NCI-H1436 (cell line): ENCODE results near the gene CYB5R4.

Source experiments
- DNase-seq: peaks from one replicate; lab custom pipeline; 2025; lab: John Stamatoyannopoulos, UW

CYB5R4 gene, protein sequence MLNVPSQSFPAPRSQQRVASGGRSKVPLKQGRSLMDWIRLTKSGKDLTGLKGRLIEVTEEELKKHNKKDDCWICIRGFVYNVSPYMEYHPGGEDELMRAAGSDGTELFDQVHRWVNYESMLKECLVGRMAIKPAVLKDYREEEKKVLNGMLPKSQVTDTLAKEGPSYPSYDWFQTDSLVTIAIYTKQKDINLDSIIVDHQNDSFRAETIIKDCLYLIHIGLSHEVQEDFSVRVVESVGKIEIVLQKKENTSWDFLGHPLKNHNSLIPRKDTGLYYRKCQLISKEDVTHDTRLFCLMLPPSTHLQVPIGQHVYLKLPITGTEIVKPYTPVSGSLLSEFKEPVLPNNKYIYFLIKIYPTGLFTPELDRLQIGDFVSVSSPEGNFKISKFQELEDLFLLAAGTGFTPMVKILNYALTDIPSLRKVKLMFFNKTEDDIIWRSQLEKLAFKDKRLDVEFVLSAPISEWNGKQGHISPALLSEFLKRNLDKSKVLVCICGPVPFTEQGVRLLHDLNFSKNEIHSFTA

DNA sequence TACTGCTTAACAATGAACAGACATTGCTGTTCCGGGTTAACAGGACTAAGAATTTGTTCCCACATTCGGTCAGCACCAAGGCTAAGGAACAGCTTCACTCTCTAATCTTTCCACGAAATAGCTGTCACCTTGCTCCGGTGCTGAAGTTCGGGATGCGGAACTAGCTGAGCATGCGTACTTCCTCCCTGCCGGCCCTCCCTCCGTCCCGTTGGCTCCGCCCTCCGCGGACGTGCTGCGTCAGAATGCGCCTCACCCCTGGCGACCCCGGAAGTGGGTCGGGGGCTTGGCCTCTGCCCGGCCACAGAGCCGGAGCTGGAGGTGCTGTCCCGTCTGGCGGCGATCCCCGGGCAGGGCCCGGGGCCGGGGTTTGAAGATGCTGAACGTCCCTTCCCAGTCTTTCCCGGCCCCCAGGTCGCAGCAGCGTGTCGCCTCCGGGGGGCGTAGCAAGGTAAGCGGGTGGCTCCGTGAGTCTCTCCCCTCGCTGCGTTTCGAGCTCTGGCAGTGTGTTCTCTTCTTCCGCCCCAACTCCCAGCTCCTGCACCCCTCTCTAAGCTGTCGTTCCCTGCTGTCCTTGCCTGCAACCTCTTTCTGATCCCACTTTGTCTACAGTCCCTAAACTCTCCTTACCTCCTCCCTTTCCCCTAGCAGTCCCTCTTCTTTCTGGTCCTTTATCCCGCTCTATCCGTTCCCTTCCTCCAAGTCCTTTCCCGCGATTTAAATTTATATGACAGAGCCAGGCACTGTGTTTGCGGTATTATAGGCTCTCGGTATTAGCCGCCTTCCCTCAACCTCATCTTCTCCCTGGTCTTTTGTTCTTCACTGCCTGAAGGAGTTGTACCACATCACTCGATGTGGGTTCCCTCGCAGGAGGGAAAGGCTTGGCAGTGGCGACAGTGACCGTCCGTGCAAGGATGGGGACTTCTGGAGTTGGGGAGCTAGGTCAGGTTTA, at the start of gene CYB5R4:
Gene CYB5R4, plus strand, starts transcription at position 280 of the 949 bp plus-strand sequence. Its CDS starts 94 bp downstream, at position 374.
- peak; percentile 82 for DNase-seq

DNA sequence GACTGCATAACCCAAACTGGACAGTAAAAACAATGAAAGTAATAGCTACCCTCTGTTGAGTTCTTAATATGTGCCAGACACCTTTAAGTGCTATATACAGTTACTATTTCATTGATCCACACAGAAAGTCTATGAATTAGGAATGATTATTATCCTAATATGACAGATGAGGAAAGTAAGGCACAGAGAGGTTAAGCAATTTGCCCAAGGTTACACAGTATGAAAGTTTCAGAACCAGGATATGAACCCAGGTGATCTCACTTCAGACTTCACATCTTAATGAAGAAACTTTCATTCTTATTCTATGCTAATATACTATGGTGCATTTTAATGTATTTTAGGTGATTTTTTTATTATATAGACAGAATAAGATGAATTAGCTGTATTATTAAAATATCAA, 46.9 kb upstream of the CYB5R4 start:
- DNase-seq = no peak

DNA sequence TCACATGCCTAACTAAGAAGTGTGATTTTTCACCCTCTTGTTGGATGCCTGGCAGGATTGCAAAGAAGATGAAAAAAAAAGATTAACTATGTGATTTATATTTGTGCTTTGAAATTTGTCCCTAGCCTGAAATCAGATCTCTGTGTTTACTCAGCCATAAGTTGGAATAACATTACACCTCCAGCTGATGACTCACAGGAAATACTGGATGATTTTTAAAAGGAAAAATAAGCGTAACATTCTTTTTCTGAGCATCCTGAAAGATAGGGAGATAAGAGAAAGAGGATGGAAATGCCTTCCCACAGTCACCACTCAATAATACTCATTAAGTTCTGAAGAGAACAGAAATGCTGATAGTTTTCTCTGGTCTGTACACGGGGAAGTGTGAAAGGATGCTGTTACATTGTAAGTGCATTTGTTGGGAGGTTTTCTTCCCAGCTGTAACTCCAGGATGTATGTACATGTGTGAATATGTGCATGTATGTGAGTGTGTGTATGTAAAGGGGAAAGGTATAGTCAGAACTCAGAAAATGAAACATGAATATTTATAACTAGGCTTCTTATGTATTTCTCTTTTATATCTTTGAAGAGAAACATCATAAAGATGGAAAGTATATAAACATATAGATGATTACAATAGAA, 43.7 kb upstream of the CYB5R4 start:
- no peak for DNase-seq

DNA sequence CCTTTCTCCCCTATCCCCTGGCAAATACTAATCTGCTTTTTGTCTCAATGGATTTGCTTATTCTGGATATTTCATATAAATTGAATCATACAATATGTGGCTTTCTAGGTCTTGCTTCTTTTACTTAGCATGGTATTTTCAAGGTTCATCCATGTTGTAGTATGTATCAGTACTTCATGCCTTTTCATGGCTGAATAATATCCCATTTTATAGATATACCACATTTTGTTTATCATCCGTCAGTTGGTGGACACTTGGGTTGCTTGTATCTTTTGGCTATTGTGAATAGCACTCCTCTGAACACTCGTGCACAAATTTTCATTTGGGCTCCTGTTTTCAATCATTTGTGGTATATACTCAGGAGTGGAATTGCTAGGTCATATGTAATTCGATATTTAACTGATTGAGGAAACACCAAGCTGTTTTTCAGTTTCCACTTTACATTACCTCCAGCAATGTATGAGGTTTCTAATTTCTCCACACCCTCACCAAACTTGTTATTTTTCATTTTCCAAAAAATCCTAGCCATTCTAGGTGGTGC, 36.8 kb upstream of the CYB5R4 start:
- no peak for DNase-seq

DNA sequence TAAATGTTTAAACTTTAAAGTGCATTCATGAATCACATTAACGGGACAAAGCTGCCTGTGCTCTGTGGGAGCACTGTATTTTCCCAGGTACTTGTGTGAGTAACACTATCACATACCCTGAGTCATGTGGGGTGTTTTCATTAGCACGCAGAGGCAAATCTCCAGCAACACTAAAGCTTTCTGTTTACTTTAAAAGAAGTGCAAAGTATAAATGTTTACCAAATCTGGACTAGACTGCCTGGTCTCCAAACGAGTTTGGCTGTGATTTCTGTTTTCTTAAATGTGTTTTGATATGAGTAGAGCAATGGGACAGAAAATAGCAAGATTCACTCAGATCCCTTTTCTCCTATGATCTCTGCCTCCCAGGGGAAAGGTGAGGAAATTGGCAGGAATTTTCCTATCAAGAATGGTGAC, 35.1 kb upstream of the CYB5R4 start:
- DNase-seq = no peak

DNA sequence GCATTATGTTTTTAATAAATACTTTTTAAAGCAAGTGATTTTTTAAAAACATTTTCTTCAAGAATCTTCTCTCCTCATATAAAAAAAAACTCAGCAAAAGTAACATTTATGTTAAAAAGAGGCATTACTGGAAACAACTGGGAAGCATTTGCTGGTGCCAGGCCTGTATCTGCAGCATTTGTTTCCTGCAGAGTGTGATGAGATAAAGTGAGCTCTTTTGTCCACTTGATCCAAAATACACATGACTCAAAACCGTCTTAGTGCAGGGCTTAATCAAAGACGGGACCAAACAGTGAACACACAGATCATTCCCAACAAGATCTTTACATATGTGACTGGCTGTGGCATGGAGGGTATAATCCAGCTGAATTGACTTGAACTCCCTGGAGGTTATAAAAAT, 34.7 kb upstream of the CYB5R4 start:
- DNase-seq = no peak

DNA sequence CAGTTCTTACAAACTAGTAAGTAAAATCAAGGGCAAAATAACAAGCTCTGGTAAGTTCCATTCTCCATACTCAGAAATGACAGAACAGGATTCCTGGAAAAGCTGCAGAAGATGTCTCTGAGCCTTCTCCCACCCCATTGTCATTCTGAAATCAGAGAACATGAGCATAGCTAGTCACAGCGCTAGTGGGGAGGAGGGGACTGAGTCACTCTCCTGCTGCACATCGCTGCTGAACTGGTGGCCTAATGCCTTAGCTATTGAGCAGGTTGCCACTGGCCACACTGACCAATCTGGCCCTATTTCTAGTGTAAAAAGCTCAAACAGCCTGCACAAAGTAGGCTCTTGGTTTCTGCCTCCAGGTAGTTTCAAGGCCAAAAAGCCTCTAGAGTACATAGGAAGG, 32.4 kb upstream of the CYB5R4 start:
- no peak for DNase-seq

DNA sequence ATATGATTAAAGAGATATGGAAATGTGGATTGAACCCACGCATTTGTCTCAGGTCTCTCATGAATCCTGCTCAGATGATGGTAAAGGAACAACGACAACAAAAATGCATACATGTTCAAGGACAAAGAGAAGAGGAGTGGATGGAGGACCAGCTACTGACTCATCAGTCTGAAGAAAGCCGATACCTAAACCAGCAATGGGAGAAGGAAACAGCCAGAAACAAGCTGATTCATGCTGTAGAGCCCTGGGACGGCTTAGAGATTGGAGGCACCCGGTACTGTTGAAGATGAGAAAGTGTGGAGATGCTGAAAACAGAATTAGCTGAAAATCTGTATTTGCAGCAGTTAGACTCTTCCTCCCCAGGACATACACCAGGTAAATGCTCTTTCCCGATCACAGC, 20.8 kb upstream of the CYB5R4 start:
- no peak for DNase-seq

DNA sequence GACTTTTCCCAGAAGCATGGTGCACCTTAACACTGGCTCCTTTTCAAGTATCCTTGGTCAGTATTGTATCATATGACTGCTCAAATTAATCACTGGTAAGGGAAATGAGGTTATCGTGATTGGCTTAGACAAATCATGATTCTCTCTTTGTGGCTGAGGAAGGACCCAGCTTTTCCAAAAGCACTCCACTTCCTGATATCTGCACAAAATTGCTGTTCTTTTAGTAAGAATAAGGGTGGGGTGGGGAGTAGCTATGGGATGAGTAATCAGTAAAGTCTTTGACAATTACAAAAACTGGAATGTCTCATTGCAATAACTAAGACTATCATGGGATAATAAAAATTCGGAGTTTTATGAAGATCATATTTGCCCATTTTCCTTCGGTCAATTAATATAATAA, 15.3 kb upstream of the CYB5R4 start:
- no peak for DNase-seq

DNA sequence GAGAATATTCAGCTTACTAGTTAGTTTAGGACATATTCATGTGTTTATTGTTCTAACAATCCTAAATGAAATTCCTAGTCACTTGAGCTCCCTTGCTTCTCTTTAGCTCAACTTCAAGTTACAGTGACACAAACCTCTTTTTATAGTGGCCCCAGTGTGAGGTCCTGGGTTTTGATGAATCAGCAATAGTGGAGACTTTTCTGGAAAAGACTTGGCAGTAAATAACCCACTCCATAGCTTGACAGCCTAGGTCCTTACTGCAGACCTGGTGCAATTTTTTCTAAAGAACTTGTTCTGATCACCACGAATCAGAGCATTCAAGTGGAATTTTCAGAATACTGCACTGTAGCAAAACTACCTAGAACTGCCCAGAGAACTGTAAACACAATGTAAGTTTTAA, 13.2 kb upstream of the CYB5R4 start:
- no peak for DNase-seq

DNA sequence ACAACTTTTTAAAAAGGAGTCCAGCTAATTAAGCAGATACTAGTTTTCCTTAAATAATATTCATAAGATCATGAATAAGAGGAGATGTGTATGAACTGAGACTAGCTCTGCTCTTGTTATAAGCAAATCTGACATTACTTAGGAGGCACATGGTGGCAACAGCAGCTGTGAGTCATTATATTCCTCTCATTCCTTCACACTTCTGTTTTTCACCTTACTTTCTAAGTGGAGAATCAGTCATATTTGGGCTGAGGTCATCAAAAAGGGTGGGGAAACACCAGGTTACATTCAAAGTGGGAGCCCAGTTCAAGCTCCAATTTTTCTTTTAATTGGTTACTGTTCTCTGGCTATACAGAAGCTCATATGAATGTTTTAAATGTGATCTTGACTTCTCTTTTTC, 12.3 kb upstream of the CYB5R4 start:
- no peak for DNase-seq

DNA sequence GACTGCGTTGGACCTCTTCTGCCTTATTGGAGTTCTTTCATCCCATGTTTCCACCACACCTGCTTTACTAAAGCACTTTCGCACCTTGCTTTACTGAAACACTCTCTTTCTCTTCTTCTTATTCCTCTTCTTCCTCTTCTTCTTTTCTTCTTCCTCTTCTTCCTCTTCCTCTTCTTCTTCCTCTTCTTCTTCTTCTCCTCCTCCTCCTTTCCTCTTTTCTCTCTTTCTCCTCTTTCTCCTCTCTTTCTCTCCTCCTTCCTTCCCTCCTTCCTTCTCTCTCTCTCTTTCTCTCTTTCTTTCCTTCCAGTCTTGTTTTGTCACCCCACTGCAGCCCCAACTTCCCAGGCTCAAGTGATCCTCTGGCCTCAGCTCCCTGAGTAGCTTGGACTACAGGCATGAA, 10.4 kb upstream of the CYB5R4 start:
- no peak for DNase-seq

DNA sequence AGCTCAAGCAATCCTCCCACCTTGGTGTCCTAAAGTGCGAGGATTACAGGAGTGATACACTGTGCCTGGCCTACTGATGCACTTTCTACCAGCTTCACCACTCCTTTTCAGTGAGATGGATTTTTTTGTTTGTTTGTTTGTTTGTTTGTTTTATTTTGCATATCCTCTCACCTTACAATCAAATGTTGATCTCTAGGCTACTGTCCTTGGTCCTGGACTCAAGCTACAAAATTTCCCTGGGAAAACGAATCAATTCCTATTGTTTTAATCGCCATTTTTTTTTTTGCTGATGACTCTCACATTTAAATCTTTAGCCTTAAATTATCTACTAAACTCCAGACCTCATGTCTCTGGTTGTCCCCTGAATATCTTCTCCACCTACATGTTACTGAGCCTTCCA, 9.9 kb upstream of the CYB5R4 start:
- no peak for DNase-seq

DNA sequence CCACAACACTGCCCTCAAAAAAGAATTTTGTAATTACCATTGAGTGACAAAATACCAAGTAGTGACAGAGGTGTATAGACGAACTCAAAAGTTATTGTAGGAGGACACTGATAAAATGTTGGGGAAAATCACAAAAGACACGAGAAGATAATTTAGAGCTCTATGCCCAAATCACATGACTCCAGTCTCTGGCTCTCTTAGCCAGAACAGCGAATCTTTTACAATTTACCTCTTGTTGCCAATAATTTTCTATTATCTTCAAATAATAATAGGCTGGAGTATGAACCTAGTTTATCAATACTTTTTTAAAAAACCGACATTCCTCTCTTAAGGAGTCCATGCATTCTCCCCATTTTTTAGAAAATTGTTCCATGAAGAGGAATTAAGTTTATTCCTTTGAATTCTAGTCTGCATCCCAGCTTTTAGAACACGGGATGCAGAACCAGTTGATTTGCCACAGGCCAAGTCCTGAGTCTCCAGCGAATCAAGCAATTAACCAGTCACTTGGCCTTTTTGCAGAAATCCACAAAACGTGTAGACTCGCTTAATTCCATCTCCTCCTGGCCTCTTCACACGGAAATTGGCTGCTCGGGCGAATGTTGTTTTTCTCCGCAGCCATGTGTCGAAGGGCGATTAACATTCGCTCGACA, 6.8 kb upstream of the CYB5R4 start:
- no peak for DNase-seq

DNA sequence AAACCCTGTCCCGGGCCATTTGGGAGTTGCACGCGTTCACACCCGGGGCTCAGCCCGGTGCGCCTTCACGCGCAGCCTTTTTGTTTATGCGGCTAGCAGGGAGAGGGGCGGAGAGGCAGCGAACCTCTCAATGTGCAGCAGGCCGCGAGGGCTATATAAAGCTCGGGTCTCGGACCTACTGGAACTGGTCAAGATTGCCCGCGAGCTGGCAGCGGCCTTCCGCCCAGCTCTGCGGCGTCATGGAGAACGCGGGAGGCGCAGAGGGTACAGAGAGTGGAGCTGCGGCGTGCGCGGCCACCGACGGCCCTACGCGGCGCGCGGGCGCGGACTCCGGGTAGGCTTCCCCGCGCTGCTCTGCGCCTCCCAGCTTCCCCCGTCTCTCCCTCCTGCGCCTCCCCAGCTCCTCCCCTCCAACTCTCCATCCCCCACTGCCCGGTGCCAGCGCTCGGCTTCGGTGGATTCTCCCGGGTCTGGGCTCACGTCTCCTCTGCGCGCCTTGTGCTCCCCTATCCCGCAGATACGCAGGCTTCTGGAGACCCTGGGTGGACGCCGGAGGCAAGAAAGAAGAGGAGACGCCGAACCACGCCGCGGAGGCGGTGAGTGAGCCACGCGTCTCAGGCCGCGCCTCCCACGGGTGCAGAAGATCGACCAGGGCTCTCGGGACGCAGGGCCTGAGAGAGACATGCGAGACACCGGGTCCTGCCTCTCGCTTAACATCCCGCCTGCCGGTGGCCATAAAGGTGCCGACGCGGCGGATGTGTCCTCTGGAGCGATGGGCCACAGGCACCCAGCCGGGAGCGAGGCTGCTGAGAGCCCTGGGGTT, 6.1 kb upstream of the CYB5R4 start, which contains the start of gene RIPPLY2:
Gene RIPPLY2, plus strand, starts transcription at position 183 of the 823 bp plus-strand sequence. Its CDS starts 57 bp downstream, at position 240.
- DNase-seq = peak; percentile 54

DNA sequence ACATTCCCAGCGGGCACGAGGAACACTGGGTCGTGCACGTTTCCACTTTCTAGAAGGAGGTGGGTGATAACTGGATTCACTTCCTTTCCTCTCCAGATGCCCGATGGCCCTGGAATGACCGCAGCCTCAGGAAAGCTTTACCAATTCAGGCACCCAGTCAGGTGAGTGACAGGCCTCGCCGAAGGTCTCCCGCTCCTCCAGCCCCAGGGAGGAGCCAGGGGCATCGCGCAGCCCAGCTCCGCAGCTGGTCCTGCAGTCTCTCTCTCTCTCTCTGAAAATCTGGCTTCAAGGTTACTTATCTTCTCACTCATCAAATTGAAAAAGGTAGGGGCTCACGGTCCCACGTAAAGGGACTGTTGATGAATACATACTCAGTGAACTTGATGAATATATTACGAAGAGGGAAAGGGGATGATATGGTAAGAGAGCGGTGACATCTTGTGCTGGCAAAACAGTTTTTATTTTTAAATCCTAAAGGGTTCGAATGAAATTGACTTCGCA, 5.4 kb upstream of the CYB5R4 start:
- no peak for DNase-seq

DNA sequence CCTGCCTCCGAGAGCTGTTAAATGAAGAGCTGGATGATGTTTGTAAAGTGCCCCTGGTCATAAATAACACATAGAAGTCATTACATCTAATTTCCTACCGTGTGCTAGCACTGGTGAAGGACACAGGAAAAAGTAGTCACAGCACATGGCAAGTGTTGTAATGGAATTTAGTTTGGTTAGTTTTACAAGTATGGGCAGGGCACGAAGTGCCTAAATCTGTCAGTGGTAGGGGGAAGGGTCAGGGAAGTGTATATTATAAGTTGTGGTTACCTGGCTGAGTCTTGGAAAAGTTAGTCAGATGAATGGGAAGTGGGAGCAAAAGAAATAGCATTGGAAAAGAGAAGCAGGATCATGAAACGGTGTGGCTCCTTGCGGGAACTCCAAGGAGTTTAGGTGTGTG, 4.7 kb upstream of the CYB5R4 start:
- no peak for DNase-seq

DNA sequence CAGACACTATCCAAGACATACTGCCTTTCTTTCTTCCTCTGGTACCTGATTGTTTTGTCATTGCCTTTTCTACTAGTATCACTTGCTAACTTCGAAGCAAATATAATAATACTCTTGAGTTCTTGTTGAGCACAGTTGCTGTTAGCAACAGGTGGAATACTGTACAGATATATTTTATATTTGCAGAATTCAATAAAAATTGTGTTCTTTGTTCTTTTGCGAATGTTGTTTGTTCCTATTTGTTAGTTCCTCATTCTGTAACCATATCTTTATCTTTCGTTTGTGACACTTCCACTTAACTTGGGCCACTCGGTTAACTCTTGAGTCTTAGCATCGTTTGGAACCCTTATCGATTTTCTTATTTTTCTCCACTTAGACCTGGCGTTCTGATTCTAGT, 868 bp downstream of the CYB5R4 start:
- no peak for DNase-seq

DNA sequence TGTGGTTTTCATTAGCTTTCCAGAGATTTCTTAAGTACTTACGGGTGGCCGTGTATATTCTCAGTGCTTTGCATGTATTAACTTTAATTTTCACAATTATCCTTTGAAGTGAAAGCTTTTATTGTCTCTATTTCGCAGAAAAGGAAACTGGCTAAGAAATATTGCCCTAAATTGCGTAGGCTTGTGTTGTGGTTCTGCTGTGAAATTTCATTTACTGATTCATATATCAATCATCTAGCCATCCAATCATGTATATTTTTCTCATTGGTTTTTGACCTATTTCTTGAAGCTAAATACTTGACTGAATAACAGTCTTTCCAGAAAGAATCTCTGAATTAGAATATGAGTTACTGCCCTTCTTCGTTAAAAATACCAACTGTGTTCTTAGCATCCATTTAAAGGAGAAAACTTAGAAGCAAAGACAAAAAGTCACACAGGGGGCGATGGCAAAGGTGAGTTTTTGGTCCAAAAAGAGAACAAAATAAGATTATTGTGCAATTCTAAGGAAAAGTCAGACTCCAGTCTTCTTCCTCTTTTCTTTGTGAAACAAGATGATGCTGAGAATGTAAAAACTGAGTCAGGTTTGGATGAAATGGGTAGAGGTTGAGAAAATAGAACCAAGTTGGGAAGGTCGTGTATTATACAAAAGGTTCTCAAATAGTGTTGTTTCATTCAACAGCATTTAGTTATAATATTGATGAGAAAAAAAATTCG, 1.4 kb downstream of the CYB5R4 start:
- DNase-seq = no peak
